ENCODE results near the gene FBXL4. TPM values are rescaled to one million over a fixed set of nuclear protein-coding genes. Genes with fewer than 3 reads are reported as not detected.

The FBXL4 gene
- total RNA-seq, 4 donors from 2014 or later, result 23.9 to 38.0 (median 28.7) TPM

GRCh38 chr6:98841621-98842341 lies 106.0 kb downstream of the FBXL4 start:
- peak overlapping the region in 2 of 4 donors; percentile 81 to 87 for H3K27ac ChIP-seq
- no peak overlapping the region for H3K4me3 ChIP-seq
- H3K27me3 ChIP-seq, result peaks cover 2 to 94% of the 10 kb centered on the region in 2 donors
- H3K4me1 ChIP-seq, result peaks cover 0 to 41% (median 12%) of the 10 kb centered on the region in 4 donors
- no peaks in the 10 kb centered on the region for H3K36me3 ChIP-seq
- H3K9me3 ChIP-seq, result no peaks in the 10 kb centered on the region
- no peak for TF ChIP-seq EP300 (IDR thresholded peaks at IDR 0.05)
- no peak for TF ChIP-seq POLR2A (IDR thresholded peaks at IDR 0.05)
- TF ChIP-seq CTCF (IDR thresholded peaks at IDR 0.05), result no peak
- WGBS, 2 donors, result 39 to 45% methylated on average over 9 of the region's 9 CpGs
- DNase-seq (ENCODE audit: low spot score in 2 of 2), result no peak

GRCh38 chr6:98840996-98841513 lies 106.7 kb downstream of the FBXL4 start:
- H3K9me3 ChIP-seq, result no peaks in the 10 kb centered on the region
- H3K27ac ChIP-seq, result peak overlapping the region in 2 of 4 donors; percentile 48 to 87
- H3K4me1 ChIP-seq, result peaks cover 0 to 44% (median 12%) of the 10 kb centered on the region in 4 donors
- peaks cover 2 to 94% of the 10 kb centered on the region in 2 donors for H3K27me3 ChIP-seq
- H3K36me3 ChIP-seq, result no peaks in the 10 kb centered on the region
- no peak for DNase-seq (ENCODE audit: low spot score in 2 of 2)
- no peak overlapping the region for H3K4me3 ChIP-seq
- TF ChIP-seq CTCF (IDR thresholded peaks at IDR 0.05) (no peak), EP300 (IDR thresholded peaks at IDR 0.05) (no peak), POLR2A (IDR thresholded peaks at IDR 0.05) (no peak)

- 42 to 55% methylated on average over 6 of the region's 6 CpGs for WGBS, 2 donors
- no peak for DNase-seq (ENCODE audit: low spot score in 2 of 2)
- no peaks in the 10 kb centered on the region for H3K36me3 ChIP-seq
- no peaks in the 10 kb centered on the region for H3K9me3 ChIP-seq
- H3K27me3 ChIP-seq, result peaks cover 2 to 95% of the 10 kb centered on the region in 2 donors
- TF ChIP-seq EP300 (IDR thresholded peaks at IDR 0.05), result no peak
- TF ChIP-seq POLR2A (IDR thresholded peaks at IDR 0.05), result no peak
- TF ChIP-seq CTCF (IDR thresholded peaks at IDR 0.05), result no peak
- H3K27ac ChIP-seq, result peak overlapping the region in 2 of 4 donors; percentile 48 to 87
- no peak overlapping the region for H3K4me3 ChIP-seq
- peaks cover 0 to 47% (median 12%) of the 10 kb centered on the region in 4 donors for H3K4me1 ChIP-seq
These were observed 107.4 kb downstream of the FBXL4 start for GRCh38 chr6:98840385-98840784.

- Histone ChIP-seq H3K27me3 (peaks cover 2 to 94% of the 10 kb centered on the region in 2 donors), H3K36me3 (no peaks in the 10 kb centered on the region)
- WGBS, 2 donors, result 22 to 30% methylated on average over 5 of the region's 5 CpGs
These were observed 107.9 kb downstream of the FBXL4 start for GRCh38 chr6:98839781-98840361.

More at GRCh38 chr6:98839781-98840361, 107.9 kb downstream of the FBXL4 start:
- Histone ChIP-seq H3K9me3 (no peaks in the 10 kb centered on the region), H3K4me3 (no peak overlapping the region), H3K27ac (peak overlapping the region in 2 of 4 donors; percentile 48 to 87), H3K4me1 (peaks cover 0 to 47% (median 13%) of the 10 kb centered on the region in 4 donors)
- no peak for TF ChIP-seq POLR2A (IDR thresholded peaks at IDR 0.05)
- peak in 4 of 5 experiments; percentile 21 to 38 (median 24) for TF ChIP-seq CTCF (IDR thresholded peaks at IDR 0.05)
- DNase-seq (ENCODE audit: low spot score in 2 of 2), result no peak

All from tibial nerve (tissue), 4 donors.